ENCODE measurements around the gene DNLZ. TPM values are rescaled to one million over a fixed set of nuclear protein-coding genes. Genes with fewer than 3 reads are reported as not detected.

DNLZ gene
- total and polyA plus RNA-seq, 9 of the 15 experiments (the other 6 are each of a cell fraction or from before 2014, with no cell fraction given): 0.17 to 44.6 (median 3.4) TPM

DNA sequence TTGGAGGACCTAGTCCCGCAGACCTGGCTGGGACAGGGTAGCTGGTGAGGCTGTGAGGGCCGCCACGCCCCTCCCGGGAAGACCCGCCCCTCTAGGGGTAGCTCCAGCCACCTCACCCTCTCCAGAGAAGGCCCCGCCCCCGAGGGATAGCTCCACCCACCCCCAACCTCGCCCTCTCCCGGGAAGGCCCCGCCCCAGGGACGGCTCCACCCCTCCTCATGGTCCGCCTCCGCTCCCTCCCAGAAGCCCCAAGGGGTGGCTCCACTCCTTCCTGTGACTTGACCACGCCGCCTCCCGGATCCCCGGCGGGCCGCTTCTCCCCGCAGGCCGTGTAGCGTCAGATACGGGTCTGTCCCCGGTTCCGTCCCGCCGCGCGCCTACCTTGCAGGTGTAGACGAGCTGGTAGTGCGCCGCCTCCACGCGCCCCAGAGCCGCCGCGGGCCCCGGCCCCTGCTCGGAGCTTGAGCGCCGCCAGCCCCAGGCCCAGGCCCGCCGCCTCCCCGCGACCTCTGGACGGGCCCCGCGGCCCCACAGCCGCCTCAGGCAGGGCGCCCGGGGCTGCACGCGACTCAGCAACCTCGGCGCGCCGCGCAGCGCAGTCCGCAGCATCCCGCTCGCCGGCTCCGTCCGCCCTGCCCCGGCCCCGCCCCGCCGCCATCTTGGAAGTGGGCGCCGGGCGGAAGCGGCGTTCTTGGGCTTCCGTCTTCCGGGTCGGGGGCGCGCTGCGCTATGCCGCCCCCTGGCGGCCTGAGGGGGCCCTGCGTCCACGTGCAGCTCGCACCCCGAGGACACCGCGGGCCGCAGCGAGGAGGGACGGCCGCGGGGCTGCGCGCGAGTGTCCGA lies at the start of gene DNLZ (continued):
- TF ChIP-seq, protein P1, sequence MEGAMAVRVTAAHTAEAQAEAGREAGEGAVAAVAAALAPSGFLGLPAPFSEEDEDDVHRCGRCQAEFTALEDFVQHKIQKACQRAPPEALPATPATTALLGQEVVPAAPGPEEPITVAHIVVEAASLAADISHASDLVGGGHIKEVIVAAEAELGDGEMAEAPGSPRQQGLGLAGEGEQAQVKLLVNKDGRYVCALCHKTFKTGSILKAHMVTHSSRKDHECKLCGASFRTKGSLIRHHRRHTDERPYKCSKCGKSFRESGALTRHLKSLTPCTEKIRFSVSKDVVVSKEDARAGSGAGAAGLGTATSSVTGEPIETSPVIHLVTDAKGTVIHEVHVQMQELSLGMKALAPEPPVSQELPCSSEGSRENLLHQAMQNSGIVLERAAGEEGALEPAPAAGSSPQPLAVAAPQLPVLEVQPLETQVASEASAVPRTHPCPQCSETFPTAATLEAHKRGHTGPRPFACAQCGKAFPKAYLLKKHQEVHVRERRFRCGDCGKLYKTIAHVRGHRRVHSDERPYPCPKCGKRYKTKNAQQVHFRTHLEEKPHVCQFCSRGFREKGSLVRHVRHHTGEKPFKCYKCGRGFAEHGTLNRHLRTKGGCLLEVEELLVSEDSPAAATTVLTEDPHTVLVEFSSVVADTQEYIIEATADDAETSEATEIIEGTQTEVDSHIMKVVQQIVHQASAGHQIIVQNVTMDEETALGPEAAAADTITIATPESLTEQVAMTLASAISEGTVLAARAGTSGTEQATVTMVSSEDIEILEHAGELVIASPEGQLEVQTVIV (CRISPR knock-in tag; IDR thresholded peaks at IDR 0.05; ENCODE audit: borderline replicate concordance): peak; percentile 74; the same call in 1 of the 2 replicates
- TF ChIP-seq NR2C2 (CRISPR knock-in tag; IDR thresholded peaks at IDR 0.05) (peak; percentile 93), NR2C2 (tag; IDR thresholded peaks at IDR 0.05) (peak; percentile 99), HMGN3 (IDR thresholded peaks at IDR 0.05; ENCODE audit: borderline replicate concordance, extremely low read depth, insufficient read length, low read depth, low read length) (peak; percentile 94), ZNF239 (CRISPR knock-in tag; IDR thresholded peaks at IDR 0.05) (0 out of 2 replicates have a peak, but pooled peaks have one; percentile 31), PPARD (CRISPR knock-in tag; IDR thresholded peaks at IDR 0.05) (no peak), FUS (optimal IDR thresholded peaks at IDR 0.05; ENCODE audit: low read depth, low read length) (peak; percentile 97), SP1 (CRISPR knock-in tag; IDR thresholded peaks at IDR 0.05) (peak; percentile 89), ZFPM2 (CRISPR knock-in tag; IDR thresholded peaks at IDR 0.05) (peak; percentile 78; the same call in 1 of the 2 replicates), CHD1 (IDR thresholded peaks at IDR 0.05; ENCODE audit: low read length) (peak; percentile 85), PRPF4 (IDR thresholded peaks at IDR 0.05; ENCODE audit: insufficient read depth, low read depth, low read length, poor library complexity, severe bottlenecking) (peak; percentile 72)
- TF ChIP-seq, protein P2, sequence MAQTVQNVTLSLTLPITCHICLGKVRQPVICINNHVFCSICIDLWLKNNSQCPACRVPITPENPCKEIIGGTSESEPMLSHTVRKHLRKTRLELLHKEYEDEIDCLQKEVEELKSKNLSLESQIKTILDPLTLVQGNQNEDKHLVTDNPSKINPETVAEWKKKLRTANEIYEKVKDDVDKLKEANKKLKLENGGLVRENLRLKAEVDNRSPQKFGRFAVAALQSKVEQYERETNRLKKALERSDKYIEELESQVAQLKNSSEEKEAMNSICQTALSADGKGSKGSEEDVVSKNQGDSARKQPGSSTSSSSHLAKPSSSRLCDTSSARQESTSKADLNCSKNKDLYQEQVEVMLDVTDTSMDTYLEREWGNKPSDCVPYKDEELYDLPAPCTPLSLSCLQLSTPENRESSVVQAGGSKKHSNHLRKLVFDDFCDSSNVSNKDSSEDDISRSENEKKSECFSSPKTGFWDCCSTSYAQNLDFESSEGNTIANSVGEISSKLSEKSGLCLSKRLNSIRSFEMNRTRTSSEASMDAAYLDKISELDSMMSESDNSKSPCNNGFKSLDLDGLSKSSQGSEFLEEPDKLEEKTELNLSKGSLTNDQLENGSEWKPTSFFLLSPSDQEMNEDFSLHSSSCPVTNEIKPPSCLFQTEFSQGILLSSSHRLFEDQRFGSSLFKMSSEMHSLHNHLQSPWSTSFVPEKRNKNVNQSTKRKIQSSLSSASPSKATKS (CRISPR knock-in tag; IDR thresholded peaks at IDR 0.05): peak; percentile 81; the same call in 1 of the 2 replicates

Measured in K562 (cell line).